Uterus (tissue), 2 donors: Measurements from ENCODE around the gene DMAP1.

ENCODE experiments used
- POLR2A ChIP-seq, 2 donors: fragments of 450-650 bp; IDR thresholded peaks; one replicate each; pipeline ENCODE4 v1.6.1; 2016; ENCODE audit warnings: antibody characterized with exemption in 2 of 2, mild to moderate bottlenecking in 1 of 2, moderate library complexity in 1 of 2
- TF ChIP-seq, protein P1 (sequence below), 4 experiments: fragments of 200-600 bp in 2 of 4; fragments of 450-650 bp in 2 of 4; sonication (generic) in 2 of 4; IDR thresholded peaks; one replicate each; pipeline ENCODE4 v1.5.1; 2016 to 2019; ENCODE audit warnings: antibody characterized with exemption in 4 of 4, mild to moderate bottlenecking in 2 of 4, moderate library complexity in 1 of 4

DNA sequence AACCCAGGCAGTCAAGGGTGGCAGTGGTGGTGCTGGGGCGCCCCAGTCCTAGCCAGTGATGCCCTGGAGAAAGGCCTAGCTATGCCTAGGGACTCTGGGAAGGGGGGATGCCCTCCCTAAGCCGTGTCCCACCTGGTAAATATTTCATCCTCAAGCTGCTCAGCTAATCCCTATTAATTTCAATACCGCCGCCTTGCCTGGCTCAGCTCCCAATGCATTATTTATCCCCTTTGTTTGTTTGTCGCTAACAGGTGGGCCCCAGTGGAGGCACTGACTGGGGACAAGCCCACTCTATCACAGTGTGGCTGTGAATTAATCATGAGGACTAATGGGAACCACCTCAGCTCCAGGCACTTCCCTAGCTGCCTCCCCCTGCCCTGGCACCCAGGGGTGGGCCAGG lies 22.5 kb downstream of the DMAP1 start:
- TF ChIP-seq, protein P1, sequence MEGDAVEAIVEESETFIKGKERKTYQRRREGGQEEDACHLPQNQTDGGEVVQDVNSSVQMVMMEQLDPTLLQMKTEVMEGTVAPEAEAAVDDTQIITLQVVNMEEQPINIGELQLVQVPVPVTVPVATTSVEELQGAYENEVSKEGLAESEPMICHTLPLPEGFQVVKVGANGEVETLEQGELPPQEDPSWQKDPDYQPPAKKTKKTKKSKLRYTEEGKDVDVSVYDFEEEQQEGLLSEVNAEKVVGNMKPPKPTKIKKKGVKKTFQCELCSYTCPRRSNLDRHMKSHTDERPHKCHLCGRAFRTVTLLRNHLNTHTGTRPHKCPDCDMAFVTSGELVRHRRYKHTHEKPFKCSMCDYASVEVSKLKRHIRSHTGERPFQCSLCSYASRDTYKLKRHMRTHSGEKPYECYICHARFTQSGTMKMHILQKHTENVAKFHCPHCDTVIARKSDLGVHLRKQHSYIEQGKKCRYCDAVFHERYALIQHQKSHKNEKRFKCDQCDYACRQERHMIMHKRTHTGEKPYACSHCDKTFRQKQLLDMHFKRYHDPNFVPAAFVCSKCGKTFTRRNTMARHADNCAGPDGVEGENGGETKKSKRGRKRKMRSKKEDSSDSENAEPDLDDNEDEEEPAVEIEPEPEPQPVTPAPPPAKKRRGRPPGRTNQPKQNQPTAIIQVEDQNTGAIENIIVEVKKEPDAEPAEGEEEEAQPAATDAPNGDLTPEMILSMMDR (IDR thresholded peaks at IDR 0.05): no peak
- no peak for TF ChIP-seq POLR2A (IDR thresholded peaks at IDR 0.05)
